HG03060 (cell line): ENCODE data around the gene SPTBN5.

Source experiments
- ATAC-seq: cut with Tn5 transposase; IDR thresholded peaks from one replicate; pipeline ENCODE4 v1.9.1; 2021; ENCODE audit warnings: low read depth, moderate number of reproducible peaks; ENCODE audit not compliant: unreplicated experiment

SPTBN5 gene

DNA sequence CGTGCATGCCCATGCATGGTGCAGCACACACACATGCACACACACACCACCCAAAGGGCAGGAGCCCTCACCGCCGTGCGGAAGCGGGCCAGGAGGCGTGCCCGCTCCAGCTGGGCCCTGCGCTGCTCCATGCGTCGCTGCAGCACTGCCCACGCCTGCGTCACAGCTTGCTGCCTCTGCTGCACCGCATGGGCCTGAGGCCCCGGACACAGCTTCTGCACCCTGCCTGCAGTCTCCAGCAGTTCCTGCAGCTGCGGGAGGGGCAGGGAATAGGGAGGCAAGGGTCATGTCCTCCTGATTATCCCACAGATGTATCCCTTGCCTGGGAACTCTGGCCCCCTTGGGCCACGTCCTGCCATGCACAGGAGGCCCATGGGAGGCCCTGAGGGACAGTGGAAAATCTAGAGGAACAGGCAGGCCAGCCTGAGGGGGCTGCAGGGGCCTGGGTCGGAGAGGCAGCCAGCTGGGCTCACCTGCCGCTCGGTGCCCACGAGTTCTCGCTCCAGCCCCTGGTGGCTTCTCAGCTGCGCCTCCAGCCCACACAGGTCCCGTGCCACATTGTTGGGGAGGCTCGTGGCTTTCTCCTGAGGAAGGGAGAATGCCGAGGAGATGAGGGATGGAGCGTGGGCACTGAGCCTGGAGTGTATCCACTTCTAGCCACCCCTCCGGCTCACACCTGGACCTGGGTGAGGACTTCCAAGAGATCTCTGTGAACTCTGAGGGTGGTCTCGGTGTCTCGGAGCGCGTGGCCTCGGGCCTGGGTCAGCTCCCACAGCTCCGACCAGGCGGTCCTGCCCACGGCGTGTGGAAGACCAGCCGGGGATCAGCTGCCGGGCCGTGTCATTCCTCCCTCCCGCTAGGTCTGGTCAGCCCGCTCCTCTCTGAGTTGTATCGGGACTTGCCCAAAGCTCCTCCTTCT, 23.8 kb downstream of the SPTBN5 start:
- ATAC-seq, result no peak

GRCh38 chr15:41868321-41868720, 25.5 kb downstream of the SPTBN5 start:
- ATAC-seq, result no peak

DNA sequence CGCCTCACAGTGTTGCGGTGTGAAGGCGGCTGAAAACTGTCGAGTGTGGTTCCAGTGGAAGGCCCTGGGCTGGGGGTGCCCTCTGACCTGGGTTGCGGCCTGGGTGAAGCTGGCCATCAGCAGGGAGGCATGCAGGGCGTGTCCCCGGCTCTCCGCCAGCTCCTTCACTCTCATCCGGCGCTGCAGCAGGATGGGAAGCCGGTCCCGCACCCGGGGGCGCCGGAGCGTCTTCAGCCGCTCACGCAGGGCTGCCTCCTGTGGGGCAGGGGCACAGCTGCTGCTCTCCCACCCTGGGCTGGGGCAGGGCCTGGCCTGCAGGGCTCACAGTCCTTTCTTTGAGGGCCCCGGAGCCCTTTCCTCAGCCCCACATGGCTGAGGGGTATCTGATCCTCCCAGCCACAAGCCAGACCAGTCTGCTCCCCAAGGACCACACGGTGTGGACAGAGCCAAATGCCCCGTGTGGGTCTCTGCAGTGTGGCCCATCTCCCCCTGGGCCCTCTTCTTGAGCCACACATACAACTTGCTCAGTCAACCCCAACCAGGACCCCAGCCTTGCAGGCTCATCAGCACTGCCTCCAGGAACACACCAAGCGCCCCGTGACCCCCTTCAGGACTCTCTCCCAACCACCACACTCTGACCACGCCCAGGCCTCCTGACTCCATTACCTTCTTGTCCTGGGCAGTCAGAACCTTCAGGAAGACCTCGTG, 26.8 kb downstream of the SPTBN5 start:
- no peak for ATAC-seq

- no peak for ATAC-seq
Measured at GRCh38 chr15:41866263-41866703, 27.6 kb downstream of the SPTBN5 start.

DNA sequence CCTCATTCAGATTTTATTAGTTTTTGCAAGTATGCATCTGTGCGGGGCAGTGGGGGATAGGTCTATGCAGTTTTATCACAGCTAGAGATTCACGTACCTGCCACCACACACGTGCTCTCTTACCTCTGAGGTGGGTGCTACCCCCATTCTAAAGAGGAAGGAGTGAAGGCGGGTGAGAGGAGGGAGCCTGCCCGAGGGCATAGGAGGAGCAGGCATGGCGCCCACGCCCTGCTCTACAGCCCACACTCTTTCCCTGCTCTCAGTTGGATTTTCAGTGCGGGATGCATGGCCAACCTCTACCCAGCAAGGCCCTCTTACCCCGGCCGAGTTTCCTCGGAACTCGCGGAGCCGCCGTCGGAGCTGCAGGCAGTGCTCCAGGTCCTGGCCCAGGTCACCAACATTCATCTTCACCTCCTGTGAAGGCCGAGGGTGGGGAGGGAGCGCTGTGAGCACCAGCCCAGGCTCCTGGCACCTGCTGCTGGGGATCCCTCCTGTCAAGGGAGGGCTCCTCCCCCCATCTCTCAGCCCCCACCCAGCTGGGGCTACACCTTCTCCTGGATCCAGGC, 28.3 kb downstream of the SPTBN5 start:
- ATAC-seq, result no peak

- ATAC-seq, result no peak
Measured at GRCh38 chr15:41862515-41863116, 31.2 kb downstream of the SPTBN5 start.

GRCh38 chr15:41861736-41862356, 32.0 kb downstream of the SPTBN5 start:
- no peak for ATAC-seq

- ATAC-seq, result no peak
Measured at GRCh38 chr15:41860049-41860828, 33.6 kb downstream of the SPTBN5 start.

- no peak for ATAC-seq
Measured at GRCh38 chr15:41858756-41859155, 35.1 kb downstream of the SPTBN5 start.

- ATAC-seq, result no peak
Measured at GRCh38 chr15:41857316-41857715, 36.5 kb downstream of the SPTBN5 start.

GRCh38 chr15:41856716-41857115, 37.1 kb downstream of the SPTBN5 start:
- no peak for ATAC-seq

GRCh38 chr15:41856262-41856661, 37.6 kb downstream of the SPTBN5 start:
- no peak for ATAC-seq

DNA sequence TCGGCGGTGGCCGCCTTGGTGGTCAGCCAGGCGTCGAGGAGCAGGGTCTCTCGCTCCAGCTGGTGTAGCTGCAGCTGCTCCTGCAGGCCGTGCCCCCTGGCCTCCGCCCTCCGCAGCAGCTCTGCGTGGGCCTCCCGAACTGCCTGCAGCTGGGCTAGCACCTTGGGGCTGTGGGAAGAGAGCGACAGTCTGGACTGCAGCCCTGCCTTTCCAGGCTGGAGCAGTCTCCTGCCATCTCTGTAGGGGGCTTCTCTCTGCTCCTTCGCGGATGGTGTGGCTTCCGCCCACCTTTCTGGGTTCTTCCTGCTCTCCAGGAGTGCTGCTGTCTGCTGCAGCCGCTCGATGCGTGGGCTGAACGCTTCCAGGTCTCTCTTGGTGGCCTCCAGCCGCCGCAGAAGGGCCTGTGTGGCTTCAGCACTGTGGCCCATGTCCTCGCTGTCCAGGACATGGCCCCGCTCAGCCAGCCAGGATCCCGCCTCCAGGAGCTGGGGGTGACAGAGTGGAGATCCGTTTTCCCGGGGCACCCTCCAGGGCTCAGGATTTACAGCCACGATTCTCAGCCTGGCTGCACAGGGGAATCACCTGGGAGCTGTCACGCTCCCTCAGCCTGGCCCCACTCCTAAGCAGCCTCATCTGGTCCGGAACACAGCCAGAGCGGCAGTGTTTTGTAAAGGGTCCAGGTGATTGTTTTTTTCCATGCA, 38.4 kb downstream of the SPTBN5 start:
- ATAC-seq, result no peak

DNA sequence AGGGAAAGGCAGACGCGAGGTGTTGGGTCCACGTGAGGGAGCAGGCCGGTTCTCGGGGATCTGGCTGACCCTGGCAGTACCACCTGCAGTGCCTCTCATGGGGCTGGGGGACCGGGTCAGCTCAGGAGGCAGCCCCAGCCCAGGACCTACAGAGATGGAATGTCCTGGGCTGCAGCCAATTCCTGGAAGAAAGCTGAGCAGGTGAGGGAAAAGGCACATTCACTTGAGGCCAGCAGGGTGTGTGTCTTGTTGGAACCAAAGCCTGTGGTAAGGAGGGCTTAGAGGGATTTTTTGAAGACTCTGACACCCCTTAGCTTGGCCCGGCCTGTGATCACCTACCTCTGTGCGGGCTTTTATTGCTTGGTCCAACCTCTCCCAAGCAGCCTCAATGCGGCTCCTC, 39.4 kb downstream of the SPTBN5 start:
- ATAC-seq, result no peak

DNA sequence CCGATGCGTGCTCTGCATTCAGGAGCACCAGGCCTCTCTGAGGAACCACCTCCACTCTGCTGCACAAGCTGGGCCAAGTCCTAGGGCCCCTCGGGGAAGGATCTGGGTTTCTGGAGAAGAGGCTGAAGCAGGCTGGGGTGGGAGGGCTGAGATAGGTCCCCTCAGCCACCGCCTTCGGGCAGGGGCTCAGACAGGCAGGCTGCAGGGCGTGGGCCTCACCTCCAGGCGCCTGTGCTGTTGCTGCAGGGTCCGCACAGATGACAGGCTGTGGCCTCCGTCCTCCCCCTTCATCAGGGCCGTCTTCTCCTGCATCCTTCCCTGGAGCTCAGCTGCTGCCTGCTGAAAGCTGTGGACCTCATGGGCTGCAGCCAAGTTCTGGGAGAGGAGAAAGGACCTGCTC, 40.0 kb downstream of the SPTBN5 start:
- ATAC-seq, result no peak

DNA sequence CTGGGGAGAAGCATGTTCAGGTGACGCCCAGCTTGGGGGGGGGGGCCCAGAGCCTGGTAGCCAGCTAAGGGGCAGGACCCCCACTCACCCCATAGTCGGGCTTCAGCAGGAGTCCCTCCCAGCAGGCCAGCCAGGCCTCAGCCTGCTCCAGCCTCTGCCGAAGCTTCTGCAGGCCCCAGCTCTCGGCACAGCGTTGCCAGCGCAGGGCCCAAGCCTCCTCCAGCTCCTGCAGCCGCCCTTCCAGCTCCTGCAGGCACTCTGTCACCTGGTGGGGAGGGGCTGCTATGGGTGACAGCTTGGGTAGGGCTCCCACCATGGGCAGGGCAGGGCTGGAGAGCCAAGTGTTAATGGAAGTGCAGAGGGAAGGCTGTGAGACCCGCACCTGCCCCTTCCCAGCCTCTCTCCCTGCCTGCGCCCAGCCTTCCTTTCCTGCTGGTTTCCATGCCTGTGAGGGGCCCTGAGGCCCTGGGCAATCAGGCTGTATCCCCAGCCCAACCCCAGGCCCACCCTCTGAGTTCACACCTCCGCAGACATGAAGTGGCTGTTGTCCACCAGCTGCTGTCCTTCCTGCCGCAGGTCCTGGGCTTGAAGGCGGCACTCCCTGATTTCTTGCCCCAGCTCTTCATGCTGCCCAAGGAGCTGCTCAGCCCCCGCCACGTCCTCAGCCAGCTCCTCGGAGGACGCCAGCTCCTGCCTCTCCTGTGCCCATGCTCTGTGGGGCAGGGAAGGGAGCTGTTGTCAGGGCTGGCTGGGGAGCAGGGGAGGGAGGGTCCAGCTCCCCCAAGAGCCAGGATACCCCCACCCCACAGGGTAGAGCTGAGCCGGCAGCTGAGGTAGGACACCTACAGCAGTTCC, 40.9 kb downstream of the SPTBN5 start:
- no peak for ATAC-seq

- no peak for ATAC-seq
Measured at GRCh38 chr15:41851755-41852370, 42.0 kb downstream of the SPTBN5 start.

DNA sequence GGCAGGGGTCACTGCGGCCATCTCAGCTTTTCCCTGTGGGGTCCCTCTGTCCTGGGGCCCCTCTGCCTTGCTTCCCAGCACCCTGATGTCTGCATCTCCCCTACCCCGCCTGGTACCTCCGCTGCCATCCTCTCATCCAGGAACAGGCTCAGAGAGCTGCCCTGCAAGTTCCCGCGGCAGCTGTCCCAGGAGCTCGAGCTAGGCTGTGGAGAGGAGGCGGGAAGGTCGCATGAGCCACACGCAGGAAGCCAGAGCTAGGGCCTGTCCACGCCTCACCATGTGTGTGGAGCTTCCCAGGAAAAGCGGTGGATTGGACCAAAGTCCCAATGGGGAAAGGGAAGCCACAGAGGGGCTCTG, 42.7 kb downstream of the SPTBN5 start:
- no peak for ATAC-seq
